Hepatocyte (in vitro differentiated cells): ENCODE results near the gene CZIB. TPM values are rescaled to one million over a fixed set of nuclear protein-coding genes. Genes with fewer than 3 reads are reported as not detected.

ENCODE experiments used
- DNase-seq: peaks from one replicate; pipeline ENCODE4 v3.0.0-alpha.2; 2016; ENCODE audit warnings: low spot score
- H2AFZ ChIP-seq: fragments of 200-600 bp; sonication (generic); 2 replicates; pipeline ENCODE4 v1.6.0; 2016; ENCODE audit warnings: antibody characterized with exemption, mild to moderate bottlenecking
- H3K27ac ChIP-seq: fragments of 200-600 bp; sonication (generic); 2 replicates; pipeline ENCODE4 v1.5.1; 2016; ENCODE audit warnings: mild to moderate bottlenecking
- H3K27me3 ChIP-seq: fragments of 200-600 bp; sonication (generic); 2 replicates; pipeline ENCODE4 v1.6.1; 2016
- H3K36me3 ChIP-seq: fragments of 200-600 bp; sonication (generic); replicated peaks from 2 replicates; pipeline ENCODE4 v1.5.1; 2016; ENCODE audit warnings: low read depth; ENCODE audit not compliant: insufficient read depth
- H3K4me1 ChIP-seq: fragments of 200-600 bp; sonication (generic); 2 replicates; pipeline ENCODE4 v1.5.1; 2016; ENCODE audit warnings: mild to moderate bottlenecking, moderate library complexity; ENCODE audit not compliant: insufficient read depth
- H3K4me2 ChIP-seq: fragments of 200-600 bp; sonication (generic); 2 replicates; pipeline ENCODE4 v1.6.0; 2016
- H3K4me3 ChIP-seq: fragments of 200-600 bp; sonication (generic); 2 replicates; pipeline ENCODE4 v1.5.1; 2016; ENCODE audit warnings: mild to moderate bottlenecking
- H3K79me2 ChIP-seq: fragments of 200-600 bp; sonication (generic); 2 replicates; pipeline ENCODE4 v1.6.0; 2017; ENCODE audit warnings: mild to moderate bottlenecking
- H3K9me2 ChIP-seq: fragments of 200-600 bp; sonication (generic); replicated peaks from 2 replicates; pipeline ENCODE4 v1.6.0; 2017; ENCODE audit warnings: mild to moderate bottlenecking; ENCODE audit not compliant: insufficient read depth
- H3K9me3 ChIP-seq: fragments of 200-600 bp; sonication (generic); 2 replicates; pipeline ENCODE4 v1.5.1; 2016; ENCODE audit warnings: low read depth, mild to moderate bottlenecking
- H4K20me1 ChIP-seq: fragments of 200-600 bp; sonication (generic); 2 replicates; pipeline ENCODE4 v1.6.0; 2016; ENCODE audit warnings: mild to moderate bottlenecking; ENCODE audit not compliant: insufficient read depth, poor library complexity, severe bottlenecking
- CTCF ChIP-seq: fragments of 200-600 bp; sonication (generic); IDR thresholded peaks from 2 replicates; pipeline ENCODE4 v1.5.1; 2016; ENCODE audit warnings: antibody characterized with exemption, mild to moderate bottlenecking; ENCODE audit not compliant: poor library complexity
- EZH2 ChIP-seq: fragments of 200-600 bp; sonication (generic); IDR thresholded peaks from 2 replicates; pipeline ENCODE4 v1.6.1; 2016; ENCODE audit warnings: antibody characterized with exemption, mild to moderate bottlenecking, borderline replicate concordance
- EZH2phosphoT487 ChIP-seq: fragments of 200-600 bp; sonication (generic); IDR thresholded peaks from one replicate; pipeline ENCODE4 v1.6.1; 2018; ENCODE audit warnings: antibody characterized with exemption, mild to moderate bottlenecking, low read depth, moderate library complexity; ENCODE audit not compliant: unreplicated experiment, severe bottlenecking
- WGBS: methylation state at CpG from one replicate; pipeline ENCODE4 v1.1.6; 2016; ENCODE audit warnings: low lambda C conversion rate; ENCODE audit errors: missing lambda C conversion rate; 5-methylcytosine and 5-hydroxymethylcytosine counted together
- polyA plus RNA-seq: library from polyadenylated mRNA; unstranded; fragments of >200 nt; fragmentation: Nextera tagmentation; extraction: Ambion mirVana; gene quantifications from 2 replicates; pipeline ENCODE4 v1.2.1, GENCODE V29; 2016
- total RNA-seq: library from RNA; depleted of rRNA; stranded (reverse); fragments of >200 nt; gene quantifications from 2 replicates; pipeline ENCODE4 v1.2.3, GENCODE V29; 2014

The CZIB gene
- total and polyA plus RNA-seq, 2 experiments from 2014 or later: 40.7 to 61.0 TPM

- WGBS: 85% methylated on average over 10 of the region's 10 CpGs
- Histone ChIP-seq H3K27me3 (no peaks in the 10 kb centered on the region), H3K4me3 (no peak overlapping the region), H3K79me2 (no peaks in the 10 kb centered on the region), H3K9me2 (no peaks in the 10 kb centered on the region), H3K27ac (no peak overlapping the region), H3K9me3 (no peaks in the 10 kb centered on the region), H2AFZ (no peak overlapping the region), H4K20me1 (no peaks in the 10 kb centered on the region), H3K4me2 (no peak overlapping the region), H3K4me1 (peaks cover 31% of the 10 kb centered on the region), H3K36me3 (no peaks in the 10 kb centered on the region)
- TF ChIP-seq CTCF (no peak), EZH2 (no peak), EZH2phosphoT487 (no peak)
- no peak for DNase-seq
Measured at GRCh38 chr1:53174971-53175913, 45.2 kb downstream of the CZIB start.

GRCh38 chr1:53172426-53173128 lies 47.9 kb downstream of the CZIB start:
- peaks cover 31% of the 10 kb centered on the region for H3K4me1 ChIP-seq
- H3K4me3 ChIP-seq: no peak overlapping the region
- WGBS: 38% methylated on average over 6 of the region's 6 CpGs
- no peak for DNase-seq
- H3K9me3 ChIP-seq: no peaks in the 10 kb centered on the region
- no peaks in the 10 kb centered on the region for H3K36me3 ChIP-seq
- H3K27me3 ChIP-seq: no peaks in the 10 kb centered on the region
- H3K9me2 ChIP-seq: no peaks in the 10 kb centered on the region
- TF ChIP-seq EZH2phosphoT487 (no peak), CTCF (peak; percentile 22)
- H3K27ac ChIP-seq: no peak overlapping the region
- H4K20me1 ChIP-seq: no peaks in the 10 kb centered on the region
- H2AFZ ChIP-seq: no peak overlapping the region
- H3K4me2 ChIP-seq: no peak overlapping the region
- no peaks in the 10 kb centered on the region for H3K79me2 ChIP-seq

GRCh38 chr1:53166912-53167311 lies 53.5 kb downstream of the CZIB start:
- Histone ChIP-seq H2AFZ (no peak overlapping the region), H3K9me2 (no peaks in the 10 kb centered on the region), H4K20me1 (no peaks in the 10 kb centered on the region), H3K4me2 (no peak overlapping the region), H3K4me3 (no peak overlapping the region), H3K36me3 (no peaks in the 10 kb centered on the region), H3K79me2 (no peaks in the 10 kb centered on the region), H3K4me1 (peaks cover under 1% of the 10 kb centered on the region), H3K27me3 (peaks cover 2% of the 10 kb centered on the region), H3K27ac (no peak overlapping the region), H3K9me3 (no peaks in the 10 kb centered on the region)
- TF ChIP-seq CTCF: no peak
- no peak for TF ChIP-seq EZH2phosphoT487
- no peak for TF ChIP-seq EZH2
- no peak for DNase-seq
- WGBS: 90% methylated on average over 8 of the region's 8 CpGs
